ENCODE data around the gene NPAS3. TPM values are rescaled to one million over a fixed set of nuclear protein-coding genes. Genes with fewer than 3 reads are reported as not detected.
A peak's percentile ranks its signal among the peaks of the same experiment; 100 is the strongest.

Gene NPAS3
- polyA plus RNA-seq, 1 donor: 1.0 TPM

GRCh38 chr14:33569821-33570687 is 631.4 kb downstream of the NPAS3 start:
- DNase-seq: no peak
- H3K36me3 ChIP-seq (ENCODE audit: control insufficient read depth, insufficient read depth, low read length): no peaks in the 10 kb centered on the region
- no peaks in the 10 kb centered on the region for H3K9me3 ChIP-seq (ENCODE audit: control insufficient read depth, low read depth, low read length)
- no peak overlapping the region for H3K4me3 ChIP-seq (ENCODE audit: low read length)
- H3K27ac ChIP-seq (ENCODE audit: low read length): no peak overlapping the region
- 85% methylated on average over 5 of the region's 10 CpGs for WGBS (ENCODE audit: insufficient coverage, low lambda C conversion rate)
- H3K27me3 ChIP-seq (ENCODE audit: control insufficient read depth, insufficient read depth, low read length): no peaks in the 10 kb centered on the region
- no peaks in the 10 kb centered on the region for H3K4me1 ChIP-seq (ENCODE audit: control insufficient read depth, insufficient read depth, low read length)

GRCh38 chr14:33570694-33571310 is 632.1 kb downstream of the NPAS3 start:
- Histone ChIP-seq H3K36me3 (ENCODE audit: control insufficient read depth, insufficient read depth, low read length) (no peaks in the 10 kb centered on the region), H3K9me3 (ENCODE audit: control insufficient read depth, low read depth, low read length) (no peaks in the 10 kb centered on the region), H3K27ac (ENCODE audit: low read length) (no peak overlapping the region), H3K27me3 (ENCODE audit: control insufficient read depth, insufficient read depth, low read length) (no peaks in the 10 kb centered on the region), H3K4me1 (ENCODE audit: control insufficient read depth, insufficient read depth, low read length) (no peaks in the 10 kb centered on the region), H3K4me3 (ENCODE audit: low read length) (no peak overlapping the region)
- WGBS (ENCODE audit: insufficient coverage, low lambda C conversion rate): no CpG with 5 or more reads among the region's 5 CpGs
- no peak for DNase-seq

DNA sequence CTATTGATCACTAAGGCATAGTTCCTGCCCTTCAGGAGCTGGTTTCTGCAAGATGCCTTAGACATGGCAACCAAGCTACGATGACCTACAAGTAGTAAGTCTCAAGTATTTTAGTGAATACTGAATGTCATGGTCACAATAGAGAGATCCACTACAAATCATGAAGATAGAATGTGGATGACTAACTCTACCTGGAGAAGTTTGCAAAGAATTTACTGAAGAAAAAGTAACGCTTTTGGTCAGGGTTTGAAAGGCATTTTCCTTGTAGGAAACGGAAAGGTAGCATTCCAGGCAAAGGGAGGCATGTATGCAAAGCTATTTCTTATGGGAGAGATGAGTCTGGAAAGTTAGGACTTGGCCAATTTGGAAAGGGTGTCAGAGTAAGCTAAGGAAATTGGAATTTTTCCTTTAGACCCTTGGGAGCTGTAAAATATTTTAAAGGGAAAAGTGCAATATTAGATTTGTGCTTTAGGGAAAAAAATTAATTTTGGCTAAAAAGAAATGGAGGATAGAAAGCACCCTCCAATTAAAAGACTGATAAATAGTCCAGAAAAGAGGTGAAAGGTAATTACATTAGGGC is 634.7 kb downstream of the NPAS3 start:
- H3K4me1 ChIP-seq (ENCODE audit: control insufficient read depth, insufficient read depth, low read length): no peaks in the 10 kb centered on the region
- 90% methylated on average over 2 of the region's 3 CpGs for WGBS (ENCODE audit: insufficient coverage, low lambda C conversion rate)
- H3K9me3 ChIP-seq (ENCODE audit: control insufficient read depth, low read depth, low read length): no peaks in the 10 kb centered on the region
- no peaks in the 10 kb centered on the region for H3K27me3 ChIP-seq (ENCODE audit: control insufficient read depth, insufficient read depth, low read length)
- H3K36me3 ChIP-seq (ENCODE audit: control insufficient read depth, insufficient read depth, low read length): no peaks in the 10 kb centered on the region
- no peak overlapping the region for H3K4me3 ChIP-seq (ENCODE audit: low read length)
- no peak overlapping the region for H3K27ac ChIP-seq (ENCODE audit: low read length)
- DNase-seq: no peak

GRCh38 chr14:33576014-33576413 is 637.3 kb downstream of the NPAS3 start:
- Histone ChIP-seq H3K27me3 (ENCODE audit: control insufficient read depth, insufficient read depth, low read length) (no peaks in the 10 kb centered on the region), H3K4me3 (ENCODE audit: low read length) (no peak overlapping the region), H3K9me3 (ENCODE audit: control insufficient read depth, low read depth, low read length) (no peaks in the 10 kb centered on the region), H3K36me3 (ENCODE audit: control insufficient read depth, insufficient read depth, low read length) (no peaks in the 10 kb centered on the region), H3K4me1 (ENCODE audit: control insufficient read depth, insufficient read depth, low read length) (no peaks in the 10 kb centered on the region), H3K27ac (ENCODE audit: low read length) (no peak overlapping the region)
- 50% methylated on average over 2 of the region's 7 CpGs for WGBS (ENCODE audit: insufficient coverage, low lambda C conversion rate)
- no peak for DNase-seq

DNA sequence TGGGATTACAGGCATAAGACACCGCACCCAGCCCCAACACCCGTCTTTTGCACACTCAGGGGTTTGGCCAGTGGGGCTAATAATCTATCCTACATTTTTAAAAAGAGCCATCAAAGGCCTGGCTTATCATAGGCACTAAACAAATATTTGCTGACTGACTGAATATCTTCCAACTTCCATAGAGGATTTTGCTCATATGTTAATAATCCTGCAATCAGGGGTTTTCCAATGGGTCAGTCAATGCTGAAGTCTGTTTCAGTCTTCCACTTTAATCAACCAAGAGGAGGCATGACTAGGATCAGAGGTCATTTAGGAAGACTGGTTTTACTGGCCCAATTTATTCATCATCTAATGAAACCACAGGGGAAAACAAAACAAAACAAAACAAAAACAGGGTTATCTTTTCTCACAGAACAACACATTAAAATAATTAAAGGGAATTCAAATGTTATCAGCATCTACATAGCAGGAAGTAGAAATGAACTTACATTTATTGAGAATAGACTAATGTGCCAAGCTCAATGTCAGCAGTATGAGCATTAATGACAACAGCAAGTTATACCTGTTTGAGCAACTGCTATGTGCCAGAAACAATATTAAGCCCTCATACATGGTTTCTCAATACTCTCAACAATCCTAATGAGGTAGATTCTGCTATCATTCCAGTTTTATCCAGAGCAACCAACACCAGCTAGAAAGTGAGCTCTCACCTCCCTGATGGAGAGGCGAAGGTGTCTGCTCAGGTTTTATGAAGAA is 640.0 kb downstream of the NPAS3 start:
- Histone ChIP-seq H3K27ac (ENCODE audit: low read length) (no peak overlapping the region), H3K4me1 (ENCODE audit: control insufficient read depth, insufficient read depth, low read length) (no peaks in the 10 kb centered on the region), H3K4me3 (ENCODE audit: low read length) (no peak overlapping the region), H3K27me3 (ENCODE audit: control insufficient read depth, insufficient read depth, low read length) (no peaks in the 10 kb centered on the region), H3K9me3 (ENCODE audit: control insufficient read depth, low read depth, low read length) (no peaks in the 10 kb centered on the region), H3K36me3 (ENCODE audit: control insufficient read depth, insufficient read depth, low read length) (no peaks in the 10 kb centered on the region)
- peak in 1 of 2 donors; percentile 20 for DNase-seq
- 50% methylated on average over 2 of the region's 3 CpGs for WGBS (ENCODE audit: insufficient coverage, low lambda C conversion rate)

- no CpG with 5 or more reads among the region's 9 CpGs for WGBS (ENCODE audit: insufficient coverage, low lambda C conversion rate)
- H3K4me3 ChIP-seq (ENCODE audit: low read length): no peak overlapping the region
- H3K27ac ChIP-seq (ENCODE audit: low read length): no peak overlapping the region
- H3K9me3 ChIP-seq (ENCODE audit: control insufficient read depth, low read depth, low read length): no peaks in the 10 kb centered on the region
- H3K27me3 ChIP-seq (ENCODE audit: control insufficient read depth, insufficient read depth, low read length): no peaks in the 10 kb centered on the region
- no peaks in the 10 kb centered on the region for H3K36me3 ChIP-seq (ENCODE audit: control insufficient read depth, insufficient read depth, low read length)
- peak in 1 of 2 donors; percentile 70 for DNase-seq
- H3K4me1 ChIP-seq (ENCODE audit: control insufficient read depth, insufficient read depth, low read length): no peaks in the 10 kb centered on the region
Measured at GRCh38 chr14:33580231-33580749, 641.6 kb downstream of the NPAS3 start.

- Histone ChIP-seq H3K9me3 (ENCODE audit: control insufficient read depth, low read depth, low read length) (no peaks in the 10 kb centered on the region), H3K4me1 (ENCODE audit: control insufficient read depth, insufficient read depth, low read length) (no peaks in the 10 kb centered on the region), H3K36me3 (ENCODE audit: control insufficient read depth, insufficient read depth, low read length) (no peaks in the 10 kb centered on the region), H3K4me3 (ENCODE audit: low read length) (no peak overlapping the region), H3K27me3 (ENCODE audit: control insufficient read depth, insufficient read depth, low read length) (no peaks in the 10 kb centered on the region), H3K27ac (ENCODE audit: low read length) (no peak overlapping the region)
- DNase-seq: no peak
- WGBS (ENCODE audit: insufficient coverage, low lambda C conversion rate): 100% methylated on average over 1 of the region's 2 CpGs
Measured at GRCh38 chr14:33580841-33581240, 642.2 kb downstream of the NPAS3 start.

DNA sequence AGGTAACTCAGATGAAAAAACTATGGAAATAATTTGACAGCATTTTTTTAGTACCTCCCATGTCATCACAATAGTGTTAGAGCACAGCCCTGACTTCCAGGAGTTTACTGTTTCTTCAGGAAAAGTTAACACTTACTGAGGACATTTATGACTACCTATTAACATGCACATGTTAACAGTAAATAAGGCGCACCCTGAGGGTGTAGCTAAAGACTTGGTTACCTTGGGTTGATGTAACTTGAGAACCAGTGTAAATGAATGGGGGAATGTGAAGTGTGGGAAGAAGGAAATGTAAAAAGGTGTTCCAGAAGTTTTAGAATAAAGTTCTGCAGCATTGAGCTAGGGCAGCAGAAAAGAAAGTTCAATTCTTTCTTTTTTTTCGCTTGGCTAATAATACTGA is 646.0 kb downstream of the NPAS3 start:
- Histone ChIP-seq H3K27me3 (ENCODE audit: control insufficient read depth, insufficient read depth, low read length) (no peaks in the 10 kb centered on the region), H3K9me3 (ENCODE audit: control insufficient read depth, low read depth, low read length) (no peaks in the 10 kb centered on the region), H3K4me1 (ENCODE audit: control insufficient read depth, insufficient read depth, low read length) (no peaks in the 10 kb centered on the region), H3K27ac (ENCODE audit: low read length) (no peak overlapping the region), H3K36me3 (ENCODE audit: control insufficient read depth, insufficient read depth, low read length) (no peaks in the 10 kb centered on the region), H3K4me3 (ENCODE audit: low read length) (no peak overlapping the region)
- WGBS (ENCODE audit: insufficient coverage, low lambda C conversion rate): 100% methylated on average over 1 of the region's 2 CpGs
- DNase-seq: no peak

DNA sequence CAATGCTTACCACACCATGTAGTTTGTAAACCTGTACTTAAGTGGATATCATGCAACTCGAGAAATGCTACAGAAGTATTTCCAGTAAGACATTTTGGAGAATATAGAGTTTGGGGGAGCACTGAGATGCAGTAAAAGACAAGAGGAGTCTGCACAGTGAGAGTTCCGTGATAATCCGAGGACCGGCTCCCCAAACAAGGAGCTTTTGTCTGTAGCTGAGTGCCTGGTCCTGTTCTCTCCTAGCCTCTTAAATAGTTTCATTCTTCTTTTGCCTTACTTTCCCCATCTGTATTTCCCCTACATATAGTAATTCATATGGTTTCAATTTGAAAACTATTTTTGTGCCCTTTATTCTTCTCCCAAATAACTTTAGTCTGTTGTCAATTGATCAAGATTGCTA is 648.1 kb downstream of the NPAS3 start:
- WGBS (ENCODE audit: insufficient coverage, low lambda C conversion rate): no CpG with 5 or more reads among the region's 4 CpGs
- Histone ChIP-seq H3K4me1 (ENCODE audit: control insufficient read depth, insufficient read depth, low read length) (no peaks in the 10 kb centered on the region), H3K36me3 (ENCODE audit: control insufficient read depth, insufficient read depth, low read length) (no peaks in the 10 kb centered on the region), H3K4me3 (ENCODE audit: low read length) (no peak overlapping the region), H3K27me3 (ENCODE audit: control insufficient read depth, insufficient read depth, low read length) (no peaks in the 10 kb centered on the region), H3K27ac (ENCODE audit: low read length) (no peak overlapping the region), H3K9me3 (ENCODE audit: control insufficient read depth, low read depth, low read length) (no peaks in the 10 kb centered on the region)
- DNase-seq: no peak

GRCh38 chr14:33587791-33588190 is 649.1 kb downstream of the NPAS3 start:
- DNase-seq: no peak
- H3K36me3 ChIP-seq (ENCODE audit: control insufficient read depth, insufficient read depth, low read length): no peaks in the 10 kb centered on the region
- 100% methylated on average over 3 of the region's 5 CpGs for WGBS (ENCODE audit: insufficient coverage, low lambda C conversion rate)
- H3K9me3 ChIP-seq (ENCODE audit: control insufficient read depth, low read depth, low read length): no peaks in the 10 kb centered on the region
- no peaks in the 10 kb centered on the region for H3K4me1 ChIP-seq (ENCODE audit: control insufficient read depth, insufficient read depth, low read length)
- no peaks in the 10 kb centered on the region for H3K27me3 ChIP-seq (ENCODE audit: control insufficient read depth, insufficient read depth, low read length)
- H3K27ac ChIP-seq (ENCODE audit: low read length): no peak overlapping the region
- H3K4me3 ChIP-seq (ENCODE audit: low read length): no peak overlapping the region
